ENCODE results near the gene ZFP36L2. TPM values are rescaled to one million over a fixed set of nuclear protein-coding genes. Genes with fewer than 3 reads are reported as not detected.

ZFP36L2 gene
- total and polyA plus RNA-seq, 5 donors from 2014 or later, result 119 to 874 (median 135) TPM

GRCh38 chr2:43221763-43222474 lies 4.5 kb downstream of the ZFP36L2 start:
- Histone ChIP-seq H3K27me3 (ENCODE audit: control insufficient read depth, insufficient read depth, low read length) (no peaks in the 10 kb centered on the region), H3K9me3 (ENCODE audit: control insufficient read depth in 2 of 2, low read length in 2 of 2) (no peaks in the 10 kb centered on the region), H3K36me3 (ENCODE audit: control insufficient read depth, insufficient read depth, low read length) (peaks cover 33% of the 10 kb centered on the region), H3K27ac (ENCODE audit: insufficient read depth, low read length, poor library complexity, severe bottlenecking) (peak overlapping the region; percentile 96), H3K4me1 (ENCODE audit: control insufficient read depth, insufficient read depth, low read length, poor library complexity, severe bottlenecking) (peaks cover 64% of the 10 kb centered on the region), H3K4me3 (ENCODE audit: low read depth, low read length) (peak overlapping the region; percentile 98)
- H3K4me3 Mint-ChIP-seq, result peak overlapping the region; percentile 92 to 97 (median 94)
- peak overlapping the region; percentile 97 to 98 (median 97) for H3K27ac Mint-ChIP-seq
- peaks cover 4 to 47% (median 35%) of the 10 kb centered on the region in 4 donors for H3K4me1 Mint-ChIP-seq
- ATAC-seq (ENCODE audit: low read depth in 2 of 2) (no peak), DNase-seq (peak; percentile 39 to 61 (median 49))
- H3K27me3 Mint-ChIP-seq, result peaks cover 30% of the 10 kb centered on the region
- peaks cover 0 to 5% (median 0%) of the 10 kb centered on the region in 7 donors for H3K9me3 Mint-ChIP-seq
- H3K36me3 Mint-ChIP-seq, result peaks cover 31% of the 10 kb centered on the region

- Histone ChIP-seq H3K36me3 (ENCODE audit: control insufficient read depth, insufficient read depth, low read length) (peaks cover 33% of the 10 kb centered on the region), H3K4me1 (ENCODE audit: control insufficient read depth, insufficient read depth, low read length, poor library complexity, severe bottlenecking) (peaks cover 64% of the 10 kb centered on the region), H3K9me3 (ENCODE audit: control insufficient read depth in 2 of 2, low read length in 2 of 2) (no peaks in the 10 kb centered on the region), H3K27me3 (ENCODE audit: control insufficient read depth, insufficient read depth, low read length) (no peaks in the 10 kb centered on the region), H3K27ac (ENCODE audit: insufficient read depth, low read length, poor library complexity, severe bottlenecking) (peak overlapping the region; percentile 96), H3K4me3 (ENCODE audit: low read depth, low read length) (peak overlapping the region; percentile 98)
- DNase-seq, result peak; percentile 34 to 42 (median 39)
- Mint-ChIP-seq H3K27ac (peak overlapping the region; percentile 97 to 98 (median 97)), H3K9me3 (peaks cover 0 to 5% (median 0%) of the 10 kb centered on the region in 7 donors), H3K4me3 (peak overlapping the region; percentile 92 to 97 (median 94)), H3K36me3 (peaks cover 31% of the 10 kb centered on the region), H3K4me1 (peaks cover 4 to 50% (median 35%) of the 10 kb centered on the region in 4 donors), H3K27me3 (peaks cover 30% of the 10 kb centered on the region)
- no peak for ATAC-seq (ENCODE audit: low read depth in 2 of 2)
These were observed 5.2 kb downstream of the ZFP36L2 start for GRCh38 chr2:43221124-43221762.

- peaks cover 31% of the 10 kb centered on the region for H3K36me3 Mint-ChIP-seq
- DNase-seq (no peak), ATAC-seq (ENCODE audit: low read depth in 2 of 2) (no peak)
- H3K36me3 ChIP-seq (ENCODE audit: control insufficient read depth, insufficient read depth, low read length), result peaks cover 33% of the 10 kb centered on the region
- H3K27ac Mint-ChIP-seq, result peak overlapping the region; percentile 97 to 98 (median 97)
- peak overlapping the region; percentile 92 to 97 (median 94) for H3K4me3 Mint-ChIP-seq
- peak overlapping the region; percentile 96 for H3K27ac ChIP-seq (ENCODE audit: insufficient read depth, low read length, poor library complexity, severe bottlenecking)
- no peaks in the 10 kb centered on the region for H3K27me3 ChIP-seq (ENCODE audit: control insufficient read depth, insufficient read depth, low read length)
- H3K4me3 ChIP-seq (ENCODE audit: low read depth, low read length), result peak overlapping the region; percentile 98
- H3K9me3 ChIP-seq (ENCODE audit: control insufficient read depth in 2 of 2, low read length in 2 of 2), result no peaks in the 10 kb centered on the region
- H3K27me3 Mint-ChIP-seq, result peaks cover 30% of the 10 kb centered on the region
- H3K9me3 Mint-ChIP-seq, result peaks cover 0 to 5% (median 0%) of the 10 kb centered on the region in 7 donors
- peaks cover 4 to 55% (median 37%) of the 10 kb centered on the region in 4 donors for H3K4me1 Mint-ChIP-seq
- peaks cover 64% of the 10 kb centered on the region for H3K4me1 ChIP-seq (ENCODE audit: control insufficient read depth, insufficient read depth, low read length, poor library complexity, severe bottlenecking)
These were observed 5.7 kb downstream of the ZFP36L2 start for GRCh38 chr2:43220760-43221123.

GRCh38 chr2:43220229-43220751 lies 6.1 kb downstream of the ZFP36L2 start:
- H3K4me1 Mint-ChIP-seq, result peaks cover 4 to 56% (median 37%) of the 10 kb centered on the region in 4 donors

GRCh38 chr2:43219383-43220228 lies 6.8 kb downstream of the ZFP36L2 start:
- Mint-ChIP-seq H3K9me3 (peaks cover 0 to 4% (median 0%) of the 10 kb centered on the region in 7 donors), H3K27ac (peak overlapping the region; percentile 97 to 98 (median 97)), H3K27me3 (peaks cover 26% of the 10 kb centered on the region), H3K4me1 (peaks cover 4 to 56% (median 37%) of the 10 kb centered on the region in 4 donors), H3K4me3 (peak overlapping the region; percentile 92 to 97 (median 94)), H3K36me3 (peaks cover 31% of the 10 kb centered on the region)
- DNase-seq (peak; percentile 69 to 96 (median 88)), ATAC-seq (ENCODE audit: low read depth in 2 of 2) (peak; percentile 50)
- H3K27ac ChIP-seq (ENCODE audit: insufficient read depth, low read length, poor library complexity, severe bottlenecking), result peak overlapping the region; percentile 96
- peak overlapping the region; percentile 98 for H3K4me3 ChIP-seq (ENCODE audit: low read depth, low read length)
- peaks cover 23% of the 10 kb centered on the region for H3K36me3 ChIP-seq (ENCODE audit: control insufficient read depth, insufficient read depth, low read length)
- peaks cover 64% of the 10 kb centered on the region for H3K4me1 ChIP-seq (ENCODE audit: control insufficient read depth, insufficient read depth, low read length, poor library complexity, severe bottlenecking)
- H3K9me3 ChIP-seq (ENCODE audit: control insufficient read depth in 2 of 2, low read length in 2 of 2), result no peaks in the 10 kb centered on the region
- no peaks in the 10 kb centered on the region for H3K27me3 ChIP-seq (ENCODE audit: control insufficient read depth, insufficient read depth, low read length)

More at GRCh38 chr2:43220229-43220751, 6.1 kb downstream of the ZFP36L2 start:
- peaks cover 64% of the 10 kb centered on the region for H3K4me1 ChIP-seq (ENCODE audit: control insufficient read depth, insufficient read depth, low read length, poor library complexity, severe bottlenecking)
- no peaks in the 10 kb centered on the region for H3K27me3 ChIP-seq (ENCODE audit: control insufficient read depth, insufficient read depth, low read length)
- Mint-ChIP-seq H3K36me3 (peaks cover 31% of the 10 kb centered on the region), H3K27ac (peak overlapping the region; percentile 97 to 98 (median 97)), H3K9me3 (peaks cover 0 to 4% (median 0%) of the 10 kb centered on the region in 7 donors), H3K27me3 (peaks cover 29% of the 10 kb centered on the region), H3K4me3 (peak overlapping the region; percentile 92 to 97 (median 94))
- H3K27ac ChIP-seq (ENCODE audit: insufficient read depth, low read length, poor library complexity, severe bottlenecking), result peak overlapping the region; percentile 96
- ATAC-seq (ENCODE audit: low read depth in 2 of 2), result peak in 1 of 2 donors; percentile 0
- DNase-seq, result peak in 1 of 3 donors; percentile 70
- H3K9me3 ChIP-seq (ENCODE audit: control insufficient read depth in 2 of 2, low read length in 2 of 2), result no peaks in the 10 kb centered on the region
- peaks cover 30% of the 10 kb centered on the region for H3K36me3 ChIP-seq (ENCODE audit: control insufficient read depth, insufficient read depth, low read length)
- peak overlapping the region; percentile 98 for H3K4me3 ChIP-seq (ENCODE audit: low read depth, low read length)

- Mint-ChIP-seq H3K9me3 (peaks cover 0 to 3% (median 0%) of the 10 kb centered on the region in 7 donors), H3K4me1 (peaks cover 4 to 56% (median 37%) of the 10 kb centered on the region in 4 donors), H3K36me3 (peaks cover 25% of the 10 kb centered on the region), H3K27ac (peak overlapping the region; percentile 97 to 98 (median 97)), H3K27me3 (peaks cover 21% of the 10 kb centered on the region), H3K4me3 (peak overlapping the region; percentile 92 to 97 (median 94))
- ATAC-seq (ENCODE audit: low read depth in 2 of 2) (peak; percentile 74 to 80), DNase-seq (peak; percentile 75 to 98 (median 88))
- Histone ChIP-seq H3K27ac (ENCODE audit: insufficient read depth, low read length, poor library complexity, severe bottlenecking) (peak overlapping the region; percentile 96), H3K36me3 (ENCODE audit: control insufficient read depth, insufficient read depth, low read length) (peaks cover 17% of the 10 kb centered on the region), H3K9me3 (ENCODE audit: control insufficient read depth in 2 of 2, low read length in 2 of 2) (no peaks in the 10 kb centered on the region), H3K4me3 (ENCODE audit: low read depth, low read length) (peak overlapping the region; percentile 82), H3K4me1 (ENCODE audit: control insufficient read depth, insufficient read depth, low read length, poor library complexity, severe bottlenecking) (peaks cover 64% of the 10 kb centered on the region), H3K27me3 (ENCODE audit: control insufficient read depth, insufficient read depth, low read length) (no peaks in the 10 kb centered on the region)
These were observed 7.6 kb downstream of the ZFP36L2 start for GRCh38 chr2:43218702-43219382.
